Panc1 (cell line): ENCODE results near the gene COP1. TPM values are rescaled to one million over a fixed set of nuclear protein-coding genes. Genes with fewer than 3 reads are reported as not detected.

ENCODE experiments used
- ATAC-seq: fragments of 200-7000 bp; cut with Tn5 transposase; 2 replicates; pipeline ENCODE4 v1.9.1; 2020; ENCODE audit warnings: mild to moderate bottlenecking, moderate library complexity
- BruUV-seq: library from RNA; stranded (reverse); fragments of 400-500 nt; replicated peaks from 2 replicates; lab custom pipeline; 2021; lab: Mats Ljungman, UMichigan
- CTCF ChIA-PET: fragments of 300-600 bp; sonication (Branson Sonifier 250); formaldehyde crosslinking; loops from one replicate; lab custom pipeline; 2022; ENCODE audit warnings: antibody characterized with exemption; lab: Charles Lee
- POLR2A ChIA-PET: fragments of 300-600 bp; sonication (Branson Sonifier 250); formaldehyde crosslinking; loops from one replicate; lab custom pipeline; 2022; ENCODE audit warnings: antibody characterized with exemption; lab: Charles Lee
- DNase-seq: peaks from one replicate; pipeline ENCODE4 v3.0.0-alpha.2; 2010; ENCODE audit warnings: low read depth, low spot score
- H3K27ac ChIP-seq: 2 replicates; pipeline ENCODE4 v1.5.1; 2011; ENCODE audit warnings: mild to moderate bottlenecking, low read length, inconsistent platforms
- H3K27me3 ChIP-seq: fragments of 200-500 bp; sonication (Bioruptor generic); 2 replicates; pipeline ENCODE4 v1.6.0; 2014; ENCODE audit warnings: low read length, inconsistent platforms; ENCODE audit not compliant: control insufficient read depth, insufficient read depth
- H3K36me3 ChIP-seq: fragments of 200-500 bp; sonication (Bioruptor generic); 2 replicates; pipeline ENCODE4 v1.5.1; 2014; ENCODE audit warnings: inconsistent platforms, mild to moderate bottlenecking, low read length, moderate library complexity; ENCODE audit not compliant: control insufficient read depth, insufficient read depth
- H3K4me1 ChIP-seq: 2 replicates; pipeline ENCODE4 v1.5.1; 2011; ENCODE audit warnings: inconsistent platforms, mild to moderate bottlenecking, low read length, moderate library complexity; ENCODE audit not compliant: control insufficient read depth, insufficient read depth
- H3K4me3 ChIP-seq, 2 experiments: 2 replicates each; pipeline ENCODE4 v1.5.1; 2011 to 2012; ENCODE audit warnings: low read depth in 2 of 2, low read length in 2 of 2, mild to moderate bottlenecking in 2 of 2, inconsistent platforms in 1 of 2, moderate library complexity in 1 of 2
- H3K9me3 ChIP-seq: fragments of 200-500 bp; sonication (Bioruptor generic); 2 replicates; pipeline ENCODE4 v1.5.1; 2014; ENCODE audit warnings: low read depth, mild to moderate bottlenecking, inconsistent platforms, low read length, moderate library complexity; ENCODE audit not compliant: control insufficient read depth, insufficient read depth
- CTCF ChIP-seq: fragments of 450-650 bp; IDR thresholded peaks from 2 replicates; pipeline ENCODE4 v1.5.1; 2017; ENCODE audit warnings: mild to moderate bottlenecking
- POLR2AphosphoS5 ChIP-seq: IDR thresholded peaks from 2 replicates; pipeline ENCODE4 v1.6.1; 2012; ENCODE audit warnings: mild to moderate bottlenecking, low read depth, low read length, moderate library complexity
- REST ChIP-seq, 2 experiments: IDR thresholded peaks; 2 replicates each; pipeline ENCODE4 v1.6.1; 2011 to 2012; ENCODE audit warnings: low read depth in 2 of 2, control low read depth in 1 of 2, low read length in 1 of 2, mild to moderate bottlenecking in 1 of 2, moderate library complexity in 1 of 2; ENCODE audit not compliant: insufficient read depth in 1 of 2
- SIN3A ChIP-seq: IDR thresholded peaks from 2 replicates; pipeline ENCODE4 v1.6.1; 2012; ENCODE audit warnings: low read depth, mild to moderate bottlenecking, low read length, moderate library complexity, borderline replicate concordance; ENCODE audit not compliant: insufficient read depth
- TCF7L2 ChIP-seq: IDR thresholded peaks from 2 replicates; pipeline ENCODE4 v1.6.1; 2011; ENCODE audit warnings: mild to moderate bottlenecking, low read depth, low read length, inconsistent platforms
- in situ Hi-C: cut with HindIII; loops from 2 replicates; pipeline ENCODE4 v1.10.0; 2016; ENCODE audit warnings: low sequenced_read_pairs, low pct_unique_long_range_greater_than_20kb
- intact Hi-C: fragments of 100-400 bp; cut with micrococcal nuclease; formaldehyde crosslinking; loops from one replicate; pipeline ENCODE4 v1.10.0; 2022; ENCODE audit not compliant: unreplicated experiment
- total RNA-seq: library from RNA; stranded (reverse); gene quantifications from one replicate; pipeline ENCODE4 v1.2.1, GENCODE V29; 2021; ENCODE audit not compliant: unreplicated experiment

COP1 gene
- total RNA-seq, 1 experiment from 2014 or later, result 36.5 TPM

- TF ChIP-seq REST (IDR thresholded peaks at IDR 0.05; ENCODE audit: insufficient read depth in 1 of 2, low read depth in 2 of 2, low read length in 1 of 2) (no peak), CTCF (no peak), POLR2AphosphoS5 (no peak), SIN3A (no peak), TCF7L2 (no peak)
- no TSS peak for BruUV-seq
- ATAC-seq (no peak), DNase-seq (no peak)
- H3K4me1 ChIP-seq, result no peaks in the 10 kb centered on the region
- H3K4me3 ChIP-seq, result no peak overlapping the region
- ChIA-PET POLR2A (no interaction called here), CTCF (no interaction called here)
- intact Hi-C loops (no loop called here), in situ Hi-C loops (no loop called here)
- H3K36me3 ChIP-seq, result no peaks in the 10 kb centered on the region
- no peak overlapping the region for H3K27ac ChIP-seq
- H3K27me3 ChIP-seq, result no peaks in the 10 kb centered on the region
- no peaks in the 10 kb centered on the region for H3K9me3 ChIP-seq
These were observed 13.4 kb downstream of the COP1 start for GRCh38 chr1:176193663-176194062.

DNA sequence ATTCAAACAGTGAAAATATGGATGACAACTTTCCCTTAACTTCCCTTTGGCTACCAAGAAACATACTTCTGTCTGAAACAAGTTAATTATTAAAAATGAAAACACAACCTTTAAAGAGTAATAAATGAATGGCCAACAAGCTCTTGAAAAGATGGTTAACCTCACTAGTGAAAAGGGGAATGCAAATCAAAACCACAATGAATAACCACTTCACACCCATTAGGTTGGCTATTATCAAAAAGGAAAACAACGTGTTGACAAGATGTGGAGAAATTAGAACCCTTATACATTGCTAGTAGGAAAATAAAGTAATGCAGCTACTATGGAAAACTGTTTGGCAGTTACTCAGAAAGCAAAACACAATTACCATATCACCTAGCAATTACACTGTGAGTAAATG, 14.1 kb downstream of the COP1 start:
- Histone ChIP-seq H3K36me3 (no peaks in the 10 kb centered on the region), H3K27ac (no peak overlapping the region), H3K27me3 (no peaks in the 10 kb centered on the region), H3K9me3 (no peaks in the 10 kb centered on the region), H3K4me3 (no peak overlapping the region), H3K4me1 (no peaks in the 10 kb centered on the region)
- no peak for DNase-seq
- no TSS peak for BruUV-seq
- ATAC-seq, result no peak
- in situ Hi-C loops, result no loop called here
- intact Hi-C loops, result no loop called here
- CTCF ChIA-PET, result no interaction called here
- POLR2A ChIA-PET, result no interaction called here
- TF ChIP-seq REST (IDR thresholded peaks at IDR 0.05; ENCODE audit: insufficient read depth in 1 of 2, low read depth in 2 of 2, low read length in 1 of 2), result no peak
- no peak for TF ChIP-seq SIN3A
- no peak for TF ChIP-seq CTCF
- no peak for TF ChIP-seq TCF7L2
- TF ChIP-seq POLR2AphosphoS5, result no peak
